Neuronal stem cell (in vitro differentiated cells): Measurements from ENCODE around the gene ZNF771.

Source experiments
- DNase-seq: peaks from one replicate; pipeline ENCODE4 v3.0.0-alpha.2; 2013; ENCODE audit warnings: low spot score
- H2AFZ ChIP-seq: one replicate; pipeline ENCODE4 v1.6.1; 2013; ENCODE audit warnings: mild to moderate bottlenecking, low read length, inconsistent platforms
- H2AK5ac ChIP-seq: 2 replicates; pipeline ENCODE4 v1.6.1; 2013; ENCODE audit warnings: low read depth, mild to moderate bottlenecking, inconsistent platforms, low read length, moderate library complexity, mixed read lengths
- H2BK120ac ChIP-seq: 2 replicates; pipeline ENCODE4 v1.6.1; 2013; ENCODE audit warnings: low read depth, mild to moderate bottlenecking, inconsistent platforms, low read length, moderate library complexity, mixed read lengths
- H2BK12ac ChIP-seq: one replicate; pipeline ENCODE4 v1.6.1; 2013; ENCODE audit warnings: low read length, inconsistent platforms
- H2BK15ac ChIP-seq: 2 replicates; pipeline ENCODE4 v1.6.1; 2013; ENCODE audit warnings: mild to moderate bottlenecking, low read length, inconsistent platforms, mixed read lengths
- H2BK5ac ChIP-seq: one replicate; pipeline ENCODE4 v1.6.1; 2013; ENCODE audit warnings: inconsistent platforms, mild to moderate bottlenecking, low read length, moderate library complexity
- H3K14ac ChIP-seq: one replicate; pipeline ENCODE4 v1.6.1; 2013; ENCODE audit warnings: low read length, inconsistent platforms
- H3K18ac ChIP-seq: 2 replicates; pipeline ENCODE4 v1.6.1; 2013; ENCODE audit warnings: low read length, inconsistent platforms
- H3K23ac ChIP-seq: 2 replicates; pipeline ENCODE4 v1.6.1; 2013; ENCODE audit warnings: low read depth, mild to moderate bottlenecking, mixed read lengths, low read length, inconsistent platforms; ENCODE audit not compliant: poor library complexity
- H3K27ac ChIP-seq: replicated peaks from 3 replicates; pipeline ENCODE4 v1.5.1; 2013; ENCODE audit warnings: low read length, inconsistent platforms
- H3K27me3 ChIP-seq, 3 experiments: 2 replicates each; pipeline ENCODE4 v1.6.1; 2013; ENCODE audit warnings: low read length in 3 of 3, mild to moderate bottlenecking in 2 of 3, inconsistent platforms in 1 of 3, low read depth in 1 of 3, mixed read lengths in 1 of 3, moderate library complexity in 1 of 3; ENCODE audit not compliant: control insufficient read depth in 3 of 3, insufficient read depth in 3 of 3
- H3K36me3 ChIP-seq, 2 donors: replicated peaks in 1 of 2; 2 replicates each; pipeline ENCODE4 v1.6.1; 2013; ENCODE audit warnings: low read length in 2 of 2; ENCODE audit not compliant: control insufficient read depth in 2 of 2, insufficient read depth in 2 of 2
- H3K4ac ChIP-seq: 2 replicates; pipeline ENCODE4 v1.6.1; 2013; ENCODE audit warnings: inconsistent platforms, mild to moderate bottlenecking, low read length, moderate library complexity
- H3K4me1 ChIP-seq, 2 donors: 1 replicate in 1 of 2; 2 replicates in 1 of 2; pipeline ENCODE4 v1.6.1; 2013; ENCODE audit warnings: low read length in 2 of 2, low read depth in 1 of 2; ENCODE audit not compliant: control insufficient read depth in 2 of 2, insufficient read depth in 1 of 2
- H3K4me2 ChIP-seq: one replicate; pipeline ENCODE4 v1.6.1; 2013; ENCODE audit warnings: mild to moderate bottlenecking, low read length, inconsistent platforms; ENCODE audit not compliant: insufficient read depth, poor library complexity, severe bottlenecking
- H3K4me3 ChIP-seq, 2 donors: 2 replicates each; pipeline ENCODE4 v1.5.1; 2013; ENCODE audit warnings: low read length in 2 of 2, mild to moderate bottlenecking in 2 of 2, inconsistent platforms in 1 of 2, moderate library complexity in 1 of 2
- H3K79me1 ChIP-seq: one replicate; pipeline ENCODE4 v1.6.1; 2013; ENCODE audit warnings: low read depth, mild to moderate bottlenecking, inconsistent platforms, low read length, moderate library complexity
- H3K9ac ChIP-seq: one replicate; pipeline ENCODE4 v1.6.1; 2013; ENCODE audit warnings: mild to moderate bottlenecking, low read depth, low read length, inconsistent platforms; ENCODE audit not compliant: poor library complexity
- H3K9me3 ChIP-seq, 2 donors: replicated peaks in 1 of 2; 2 replicates each; pipeline versions ENCODE3 to v1.6.1; 2013; ENCODE audit warnings: low read length in 2 of 2, mild to moderate bottlenecking in 2 of 2, inconsistent platforms in 1 of 2, low read depth in 1 of 2, mixed read lengths in 1 of 2, moderate library complexity in 1 of 2; ENCODE audit not compliant: control insufficient read depth in 2 of 2, insufficient read depth in 1 of 2
- H4K8ac ChIP-seq: one replicate; pipeline ENCODE4 v1.6.1; 2013; ENCODE audit warnings: low read depth, mild to moderate bottlenecking, inconsistent platforms, low read length, moderate library complexity
- H4K91ac ChIP-seq: one replicate; pipeline ENCODE4 v1.6.1; 2013; ENCODE audit warnings: low read length, low read depth, mild to moderate bottlenecking, inconsistent platforms; ENCODE audit not compliant: poor library complexity
- whole genome bisulfite sequencing, 2 donors: extraction: QIAGEN DNeasy Blood & Tissue Kit; methylation state at CpG; one replicate each; pipeline ENCODE4 v1.1.7; 2013; ENCODE audit warnings: missing lambda C conversion rate in 2 of 2, mixed read lengths in 1 of 2; ENCODE audit not compliant: insufficient read length in 2 of 2, insufficient replicate concordance in 1 of 2; ENCODE audit errors: extremely low coverage in 2 of 2; 5-methylcytosine and 5-hydroxymethylcytosine counted together

ZNF771 gene

DNA sequence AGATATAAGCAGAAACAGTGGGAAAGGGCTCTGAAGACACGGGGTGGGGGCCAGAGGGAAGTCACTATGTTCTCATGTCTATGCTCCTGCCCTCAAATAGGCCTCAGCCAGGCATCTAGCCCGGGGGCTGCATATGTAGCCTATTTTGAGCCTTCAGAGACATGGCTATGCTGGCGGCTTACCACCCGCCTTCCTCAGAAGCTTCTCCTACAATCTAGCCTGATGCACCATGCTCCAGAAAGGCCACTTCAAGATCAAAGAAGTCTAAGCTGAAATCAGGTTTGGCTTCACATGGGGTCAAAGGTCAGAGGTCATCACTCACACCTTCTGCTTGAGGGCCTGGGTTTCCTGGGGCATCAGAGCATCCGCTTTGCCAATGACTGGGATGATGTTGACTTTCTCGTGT is 26.6 kb upstream of the ZNF771 start:
- no peak for DNase-seq
- Histone ChIP-seq H2AFZ (no peak overlapping the region), H4K8ac (peak overlapping the region; percentile 4), H3K36me3 (peaks cover 0 to 11% of the 10 kb centered on the region in 2 donors), H3K4me3 (no peak overlapping the region), H3K14ac (no peak overlapping the region), H3K27me3 (no peaks in the 10 kb centered on the region), H3K27ac (peak overlapping the region; percentile 22), H4K91ac (no peak overlapping the region), H2BK15ac (no peak overlapping the region), H3K79me1 (peaks cover 5% of the 10 kb centered on the region), H2BK12ac (no peak overlapping the region), H2BK120ac (no peak overlapping the region), H3K9me3 (no peaks in the 10 kb centered on the region), H2AK5ac (peak overlapping the region; percentile 71), H3K9ac (no peak overlapping the region), H3K4me1 (peaks cover 24 to 26% of the 10 kb centered on the region in 2 donors), H3K4me2 (no peak overlapping the region), H3K18ac (no peak overlapping the region), H3K4ac (no peak overlapping the region), H3K23ac (no peak overlapping the region), H2BK5ac (peak overlapping the region; percentile 59)
- WGBS, 2 donors, result no CpG with 5 or more reads among the region's 6 CpGs

GRCh38 chr16:30381291-30382041 is 25.9 kb upstream of the ZNF771 start:
- Histone ChIP-seq H3K4me3 (no peak overlapping the region), H3K4me2 (no peak overlapping the region), H3K4ac (no peak overlapping the region), H3K27ac (peak overlapping the region; percentile 22), H3K23ac (no peak overlapping the region), H3K79me1 (peaks cover 5% of the 10 kb centered on the region), H3K14ac (no peak overlapping the region), H2BK15ac (peak overlapping the region; percentile 33), H3K27me3 (no peaks in the 10 kb centered on the region), H3K36me3 (peaks cover 0 to 11% of the 10 kb centered on the region in 2 donors), H3K9me3 (no peaks in the 10 kb centered on the region), H2BK12ac (peak overlapping the region; percentile 3), H4K91ac (no peak overlapping the region), H3K4me1 (peaks cover 21 to 24% of the 10 kb centered on the region in 2 donors), H2AFZ (no peak overlapping the region), H4K8ac (no peak overlapping the region), H2BK5ac (peak overlapping the region; percentile 59), H3K9ac (no peak overlapping the region), H2BK120ac (no peak overlapping the region), H3K18ac (no peak overlapping the region), H2AK5ac (peak overlapping the region; percentile 71)
- WGBS, 2 donors, result no CpG with 5 or more reads among the region's 13 CpGs
- DNase-seq, result no peak

- peak within 1 kb of the TSS; percentile 3 for H2BK12ac ChIP-seq
- peaks cover 0 to 11% of the 10 kb centered on the region in 2 donors for H3K36me3 ChIP-seq
- no peak within 1 kb of the TSS for H3K23ac ChIP-seq
- no peak within 1 kb of the TSS for H2BK120ac ChIP-seq
- H2AK5ac ChIP-seq, result peak within 1 kb of the TSS; percentile 71
- no peak within 1 kb of the TSS for H4K8ac ChIP-seq
- no peak within 1 kb of the TSS for H3K4me3 ChIP-seq
- no peaks in the 10 kb centered on the region for H3K9me3 ChIP-seq
- no peak within 1 kb of the TSS for H2AFZ ChIP-seq
- no CpG with 5 or more reads among the region's 12 CpGs for WGBS, 2 donors
- no peak within 1 kb of the TSS for H2BK15ac ChIP-seq
- peak within 1 kb of the TSS; percentile 31 for H3K14ac ChIP-seq
- no peak within 1 kb of the TSS for H3K4me2 ChIP-seq
- no peak within 1 kb of the TSS for H3K9ac ChIP-seq
- H3K4me1 ChIP-seq, result peaks cover 17 to 20% of the 10 kb centered on the region in 2 donors
- no peak within 1 kb of the TSS for H4K91ac ChIP-seq
- H3K79me1 ChIP-seq, result peaks cover 5% of the 10 kb centered on the region
- H3K27ac ChIP-seq, result no peak within 1 kb of the TSS
- no peak for DNase-seq
- peak within 1 kb of the TSS; percentile 59 for H2BK5ac ChIP-seq
- H3K4ac ChIP-seq, result no peak within 1 kb of the TSS
- H3K18ac ChIP-seq, result no peak within 1 kb of the TSS
- no peaks in the 10 kb centered on the region for H3K27me3 ChIP-seq
Observed at GRCh38 chr16:30382111-30382881, 25.1 kb upstream of the ZNF771 start, which contains the start of gene SEPTIN1. SEPTIN1 (minus strand) TSS chr16:30382561; CDS start chr16:30382542, 19 bp downstream.

DNA sequence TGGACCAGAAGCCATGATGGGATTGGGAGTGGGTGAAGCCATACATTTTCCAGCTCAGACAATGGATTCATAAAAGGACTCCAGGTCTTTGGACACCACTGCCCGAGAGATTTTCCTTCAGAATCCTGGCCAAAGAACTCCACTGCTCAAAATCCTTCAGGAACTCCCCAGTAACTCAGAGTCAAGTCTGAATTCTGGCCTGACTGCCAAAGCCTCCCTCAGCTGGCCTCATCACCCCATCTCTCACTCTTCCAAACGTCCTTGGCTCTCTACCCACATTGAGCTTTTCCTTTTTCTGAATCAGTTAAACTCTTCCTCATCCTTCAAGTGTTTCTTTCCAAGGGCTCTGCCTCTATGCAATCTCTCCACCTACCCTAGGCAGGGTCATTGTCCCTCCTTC is 23.9 kb upstream of the ZNF771 start:
- DNase-seq, result no peak

More for the DNA sequence above, 23.9 kb upstream of the ZNF771 start:
- H4K8ac ChIP-seq, result no peak overlapping the region
- no peak overlapping the region for H2BK5ac ChIP-seq
- H3K18ac ChIP-seq, result no peak overlapping the region
- H2AK5ac ChIP-seq, result no peak overlapping the region
- H3K4me1 ChIP-seq, result peaks cover 15 to 16% of the 10 kb centered on the region in 2 donors
- H3K14ac ChIP-seq, result no peak overlapping the region
- peaks cover 4% of the 10 kb centered on the region for H3K79me1 ChIP-seq
- H3K9me3 ChIP-seq, result no peaks in the 10 kb centered on the region
- no peak overlapping the region for H3K4me2 ChIP-seq
- H3K23ac ChIP-seq, result no peak overlapping the region
- WGBS, 2 donors, result no CpG with 5 or more reads among the region's 2 CpGs
- H2BK15ac ChIP-seq, result no peak overlapping the region
- H3K36me3 ChIP-seq, result peaks cover 0 to 11% of the 10 kb centered on the region in 2 donors
- no peaks in the 10 kb centered on the region for H3K27me3 ChIP-seq
- H4K91ac ChIP-seq, result no peak overlapping the region
- no peak overlapping the region for H3K9ac ChIP-seq
- H3K4me3 ChIP-seq, result no peak overlapping the region
- H2BK120ac ChIP-seq, result no peak overlapping the region
- H2BK12ac ChIP-seq, result no peak overlapping the region
- H2AFZ ChIP-seq, result no peak overlapping the region
- H3K4ac ChIP-seq, result no peak overlapping the region
- no peak overlapping the region for H3K27ac ChIP-seq
